C4-2B (cell line): ENCODE results near the gene PPP5C.
"Not testable (repeated sequence)": the region's sequence is repeated elsewhere in the genome, so short reads cannot be mapped to it uniquely, and the experiment has no call there.

Source experiments
- H3K27ac ChIP-seq: fragments of 450-650 bp; 2 replicates; pipeline ENCODE4 v1.5.1; 2017
- ZFX ChIP-seq: fragments of 450-650 bp; IDR thresholded peaks from 2 replicates; pipeline ENCODE4 v1.6.1; 2017
- TF ChIP-seq, protein P1 (sequence below): fragments of 450-650 bp; conservative IDR thresholded peaks from 2 replicates; pipeline ENCODE4 v1.5.1; 2017; ENCODE audit warnings: mild to moderate bottlenecking

Gene PPP5C

DNA sequence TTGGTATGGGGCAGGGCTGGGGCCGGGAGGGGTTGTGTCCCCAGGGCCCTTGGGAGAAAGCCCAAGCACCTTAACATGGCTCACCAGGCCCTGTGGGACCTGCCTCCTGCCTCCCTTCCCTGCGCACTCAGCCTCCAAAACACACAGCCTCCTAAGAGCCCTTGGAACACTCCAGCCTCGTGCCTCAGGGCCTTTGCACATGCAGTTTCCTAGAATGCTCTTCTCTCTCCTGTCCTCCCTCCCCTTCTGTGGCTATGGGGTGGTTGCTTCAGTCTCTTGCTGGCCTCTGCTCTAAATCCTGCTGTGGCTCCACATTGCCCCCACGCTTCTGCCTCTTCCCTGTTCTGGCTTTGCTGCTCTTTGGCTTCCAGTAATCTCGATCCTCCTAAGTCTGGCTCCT, 26.3 kb upstream of the PPP5C start:
- TF ChIP-seq, protein P1, sequence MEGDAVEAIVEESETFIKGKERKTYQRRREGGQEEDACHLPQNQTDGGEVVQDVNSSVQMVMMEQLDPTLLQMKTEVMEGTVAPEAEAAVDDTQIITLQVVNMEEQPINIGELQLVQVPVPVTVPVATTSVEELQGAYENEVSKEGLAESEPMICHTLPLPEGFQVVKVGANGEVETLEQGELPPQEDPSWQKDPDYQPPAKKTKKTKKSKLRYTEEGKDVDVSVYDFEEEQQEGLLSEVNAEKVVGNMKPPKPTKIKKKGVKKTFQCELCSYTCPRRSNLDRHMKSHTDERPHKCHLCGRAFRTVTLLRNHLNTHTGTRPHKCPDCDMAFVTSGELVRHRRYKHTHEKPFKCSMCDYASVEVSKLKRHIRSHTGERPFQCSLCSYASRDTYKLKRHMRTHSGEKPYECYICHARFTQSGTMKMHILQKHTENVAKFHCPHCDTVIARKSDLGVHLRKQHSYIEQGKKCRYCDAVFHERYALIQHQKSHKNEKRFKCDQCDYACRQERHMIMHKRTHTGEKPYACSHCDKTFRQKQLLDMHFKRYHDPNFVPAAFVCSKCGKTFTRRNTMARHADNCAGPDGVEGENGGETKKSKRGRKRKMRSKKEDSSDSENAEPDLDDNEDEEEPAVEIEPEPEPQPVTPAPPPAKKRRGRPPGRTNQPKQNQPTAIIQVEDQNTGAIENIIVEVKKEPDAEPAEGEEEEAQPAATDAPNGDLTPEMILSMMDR = no peak
- no peak for TF ChIP-seq ZFX
- H3K27ac ChIP-seq = no peak overlapping the region

DNA sequence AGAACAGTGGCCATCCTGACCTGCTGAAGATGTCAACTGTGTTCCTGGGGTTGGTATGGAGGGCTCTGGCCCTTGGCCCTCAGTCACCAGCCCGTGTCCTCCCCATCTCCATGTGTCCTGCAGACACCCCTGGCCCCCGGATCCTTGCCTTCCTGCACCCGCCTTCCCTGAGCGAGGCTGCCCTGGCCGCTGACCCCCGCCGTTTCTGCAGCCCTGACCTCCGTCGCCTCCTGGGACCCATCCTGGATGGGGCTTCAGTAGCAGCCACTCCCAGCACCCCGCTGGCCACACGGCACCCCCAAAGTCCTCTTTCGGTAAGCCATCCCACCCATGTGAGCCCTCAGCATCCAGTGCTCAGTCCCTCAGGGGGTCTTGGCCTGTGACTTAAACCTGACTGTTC, 25.2 kb upstream of the PPP5C start:
- no peak overlapping the region for H3K27ac ChIP-seq
- TF ChIP-seq, protein P1 = no peak
- TF ChIP-seq ZFX = no peak

DNA sequence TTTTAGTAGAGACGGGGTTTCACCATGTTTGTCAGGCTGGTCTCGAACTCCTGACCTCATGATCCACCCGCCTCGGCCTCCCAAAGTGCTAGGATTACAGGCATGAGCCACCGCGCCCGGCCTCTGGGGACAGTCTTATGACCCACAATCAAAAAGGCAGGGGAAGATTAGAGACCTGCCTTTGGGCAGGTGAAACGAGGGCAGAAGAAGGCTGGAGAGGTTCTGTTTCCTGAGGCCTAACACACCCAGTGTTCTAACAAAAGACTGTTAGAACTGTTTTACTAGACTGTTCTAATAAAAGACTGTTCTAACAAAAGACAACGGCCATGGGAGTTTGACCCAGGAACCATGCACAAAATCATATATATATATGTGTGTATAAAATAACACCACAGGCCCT, 23.7 kb upstream of the PPP5C start:
- not testable (repeated sequence) for H3K27ac ChIP-seq

DNA sequence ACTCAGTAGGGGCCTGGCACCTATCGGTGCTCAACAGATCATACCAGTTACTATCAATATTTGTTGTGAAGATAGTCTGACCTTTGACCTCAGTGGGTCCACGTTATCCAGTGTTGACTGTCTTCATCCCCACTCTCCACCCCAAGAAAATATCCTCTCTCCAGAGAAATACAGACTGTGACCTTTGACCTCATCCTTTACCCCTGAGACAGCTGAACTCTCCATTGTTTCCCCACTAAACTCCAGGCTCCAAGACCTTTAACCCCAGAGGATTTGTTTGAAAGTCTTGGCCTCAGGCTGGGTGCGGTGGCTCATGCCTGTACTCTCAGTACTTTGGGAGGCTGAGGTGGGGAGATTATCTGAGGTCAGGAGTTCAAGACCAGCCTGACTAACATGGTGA, 22.6 kb upstream of the PPP5C start:
- H3K27ac ChIP-seq = no peak overlapping the region
- no peak for TF ChIP-seq ZFX
- TF ChIP-seq, protein P1 = no peak

DNA sequence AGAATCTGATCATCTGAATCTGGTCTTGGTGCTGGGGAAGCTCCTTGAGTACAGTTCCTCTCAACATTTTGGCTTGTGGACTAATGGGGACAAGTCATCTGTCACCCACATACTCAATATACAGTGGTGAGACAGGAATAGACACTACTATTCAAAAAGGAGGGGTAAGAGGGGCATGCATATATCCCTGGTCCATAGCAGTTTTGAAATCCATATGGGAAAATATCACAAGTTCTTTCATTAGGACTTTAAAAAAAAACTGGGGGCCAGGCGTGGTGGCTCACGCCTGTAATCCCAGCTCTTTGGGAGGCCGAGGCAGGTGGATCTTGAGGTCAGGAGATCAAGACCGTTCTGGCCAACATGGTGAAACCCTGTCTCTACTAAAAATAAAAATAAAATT, 20.3 kb upstream of the PPP5C start:
- TF ChIP-seq, protein P1 = no peak
- TF ChIP-seq ZFX = no peak

DNA sequence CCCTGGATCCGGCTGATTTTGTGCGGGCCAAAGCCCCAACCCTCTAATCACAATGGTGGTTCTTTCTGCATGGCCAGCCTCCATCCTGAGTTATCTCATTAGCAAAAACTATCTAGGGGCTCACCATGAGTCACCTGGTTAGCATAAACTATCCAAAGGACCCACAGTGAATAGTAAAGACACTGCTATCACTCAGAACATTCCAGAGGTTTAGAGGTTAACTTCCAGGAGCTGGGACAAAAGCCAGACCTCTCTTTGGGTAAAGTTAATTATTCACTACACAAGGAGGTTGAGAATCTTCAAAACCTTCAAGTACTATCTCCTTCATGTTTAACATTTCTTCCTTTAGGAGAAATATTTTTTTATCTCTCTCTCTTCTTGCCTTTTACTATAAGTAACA, 18.8 kb upstream of the PPP5C start:
- TF ChIP-seq, protein P1 = no peak
- no peak for TF ChIP-seq ZFX

More for the DNA sequence above, 20.3 kb upstream of the PPP5C start:
- H3K27ac ChIP-seq = no peak overlapping the region

DNA sequence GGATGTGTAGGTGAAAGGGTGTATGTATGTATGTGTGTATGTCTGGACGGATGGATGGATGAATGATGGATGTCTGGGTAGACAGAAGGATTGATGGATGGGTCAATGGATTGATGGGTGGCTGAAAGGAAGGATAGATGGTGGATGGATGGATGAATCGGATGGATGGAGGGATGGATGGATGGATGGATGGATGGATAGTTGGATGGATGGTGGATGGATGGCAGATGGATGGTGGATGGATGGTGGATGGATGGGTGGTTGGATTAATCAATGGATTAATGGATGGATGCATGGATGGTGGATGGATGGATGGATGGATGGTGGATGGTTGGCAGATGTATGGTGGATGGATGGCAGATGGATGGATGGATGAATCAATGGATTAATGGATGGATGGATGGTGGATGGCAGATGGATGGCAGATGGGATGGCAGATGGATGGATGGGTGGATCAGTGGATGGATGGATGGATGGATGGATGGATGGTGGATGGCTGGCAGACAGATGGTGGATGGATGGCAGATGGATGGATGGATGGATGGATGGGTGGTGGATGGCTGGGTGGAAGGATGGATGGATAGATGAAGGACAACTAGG, 16.5 kb upstream of the PPP5C start:
- no peak for TF ChIP-seq ZFX
- TF ChIP-seq, protein P1 = no peak
- H3K27ac ChIP-seq = no peak overlapping the region

More for the DNA sequence above, 18.8 kb upstream of the PPP5C start:
- H3K27ac ChIP-seq = no peak overlapping the region

GRCh38 chr19:46337487-46337886, 9.4 kb upstream of the PPP5C start:
- TF ChIP-seq, protein P1 = no peak
- no peak for TF ChIP-seq ZFX
- H3K27ac ChIP-seq = no peak overlapping the region
